ENCODE measurements around the gene CSF1R.

Gene CSF1R

DNA sequence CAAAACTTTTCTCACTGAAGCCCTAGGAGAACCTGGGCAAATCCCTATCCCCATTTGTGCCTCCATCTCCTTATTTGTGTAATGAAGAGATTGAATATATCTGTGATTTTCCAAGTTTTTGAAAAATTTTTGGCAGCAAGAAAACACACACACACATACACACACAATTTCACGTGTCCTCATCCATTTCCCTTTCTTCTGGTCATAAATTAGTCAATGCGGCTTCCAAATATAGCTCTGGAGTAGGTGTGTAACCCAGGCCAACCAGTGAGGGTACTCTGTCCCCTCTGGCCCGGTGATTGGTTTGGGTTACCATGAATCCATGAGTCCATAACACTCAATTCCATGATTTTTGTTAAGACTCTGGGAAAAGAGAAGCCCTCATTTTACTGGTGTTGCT, 12.7 kb downstream of the CSF1R start:
- Histone ChIP-seq H3K36me3 (ENCODE audit: insufficient read depth, low read length) (no peaks in the 10 kb centered on the region), H4K20me1 (ENCODE audit: insufficient read depth, low read length) (no peaks in the 10 kb centered on the region), H3K27ac (ENCODE audit: low read depth, low read length, poor library complexity, severe bottlenecking) (no peak overlapping the region), H2AFZ (ENCODE audit: low read length) (no peak overlapping the region), H3K4me2 (ENCODE audit: low read length) (no peak overlapping the region), H3F3A (ENCODE audit: insufficient read depth, low read length) (no peaks in the 10 kb centered on the region), H3K9me2 (ENCODE audit: low read depth, low read length) (no peaks in the 10 kb centered on the region), H3K27me3 (ENCODE audit: insufficient read depth, low read length) (peaks cover 8% of the 10 kb centered on the region), H3K9me3 (ENCODE audit: low read length) (no peaks in the 10 kb centered on the region), H3K4me3 (ENCODE audit: low read depth, low read length, poor library complexity, severe bottlenecking) (no peak overlapping the region), H3K79me2 (ENCODE audit: insufficient read depth, low read length) (no peaks in the 10 kb centered on the region), H3K4me1 (ENCODE audit: insufficient read depth, low read length, severe bottlenecking) (no peaks in the 10 kb centered on the region), H3K9ac (ENCODE audit: low read length) (no peak overlapping the region)
- no peak for TF ChIP-seq EZH2 (IDR thresholded peaks at IDR 0.05; ENCODE audit: borderline replicate concordance, low read length)
- TF ChIP-seq, protein P1, sequence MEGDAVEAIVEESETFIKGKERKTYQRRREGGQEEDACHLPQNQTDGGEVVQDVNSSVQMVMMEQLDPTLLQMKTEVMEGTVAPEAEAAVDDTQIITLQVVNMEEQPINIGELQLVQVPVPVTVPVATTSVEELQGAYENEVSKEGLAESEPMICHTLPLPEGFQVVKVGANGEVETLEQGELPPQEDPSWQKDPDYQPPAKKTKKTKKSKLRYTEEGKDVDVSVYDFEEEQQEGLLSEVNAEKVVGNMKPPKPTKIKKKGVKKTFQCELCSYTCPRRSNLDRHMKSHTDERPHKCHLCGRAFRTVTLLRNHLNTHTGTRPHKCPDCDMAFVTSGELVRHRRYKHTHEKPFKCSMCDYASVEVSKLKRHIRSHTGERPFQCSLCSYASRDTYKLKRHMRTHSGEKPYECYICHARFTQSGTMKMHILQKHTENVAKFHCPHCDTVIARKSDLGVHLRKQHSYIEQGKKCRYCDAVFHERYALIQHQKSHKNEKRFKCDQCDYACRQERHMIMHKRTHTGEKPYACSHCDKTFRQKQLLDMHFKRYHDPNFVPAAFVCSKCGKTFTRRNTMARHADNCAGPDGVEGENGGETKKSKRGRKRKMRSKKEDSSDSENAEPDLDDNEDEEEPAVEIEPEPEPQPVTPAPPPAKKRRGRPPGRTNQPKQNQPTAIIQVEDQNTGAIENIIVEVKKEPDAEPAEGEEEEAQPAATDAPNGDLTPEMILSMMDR (IDR thresholded peaks at IDR 0.05; ENCODE audit: low read length), result no peak

DNA sequence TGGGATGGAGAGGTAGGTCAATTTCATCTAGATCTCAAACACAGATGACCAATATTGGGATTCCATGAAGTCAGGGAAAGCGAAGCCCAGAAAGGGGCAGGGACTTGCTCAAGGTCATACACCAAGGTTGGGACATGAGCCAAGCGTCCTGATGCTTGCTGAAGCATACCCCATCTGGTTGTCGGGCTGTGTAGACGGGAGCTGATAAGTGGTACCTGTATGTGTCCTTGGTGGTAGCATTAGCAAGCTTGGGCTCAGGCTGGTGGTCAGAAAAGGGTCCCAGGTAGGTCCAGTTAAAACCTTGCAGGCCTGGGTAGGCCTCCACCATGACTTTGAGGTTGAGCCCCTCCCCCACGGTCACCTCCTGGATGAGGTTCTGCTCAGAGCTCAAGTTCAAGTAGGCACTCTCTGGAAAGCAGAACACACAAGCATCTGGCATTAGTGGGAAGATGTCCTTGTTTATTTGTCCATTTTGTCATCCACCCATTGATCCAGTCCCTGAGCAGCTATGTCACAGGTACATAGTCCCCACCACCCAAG, 13.2 kb downstream of the CSF1R start:
- no peaks in the 10 kb centered on the region for H3K9me3 ChIP-seq (ENCODE audit: low read length)
- no peak overlapping the region for H3K4me3 ChIP-seq (ENCODE audit: low read depth, low read length, poor library complexity, severe bottlenecking)
- no peaks in the 10 kb centered on the region for H3K9me2 ChIP-seq (ENCODE audit: low read depth, low read length)
- H3K4me2 ChIP-seq (ENCODE audit: low read length), result no peak overlapping the region
- no peaks in the 10 kb centered on the region for H3K36me3 ChIP-seq (ENCODE audit: insufficient read depth, low read length)
- H3K79me2 ChIP-seq (ENCODE audit: insufficient read depth, low read length), result no peaks in the 10 kb centered on the region
- no peaks in the 10 kb centered on the region for H3F3A ChIP-seq (ENCODE audit: insufficient read depth, low read length)
- H2AFZ ChIP-seq (ENCODE audit: low read length), result no peak overlapping the region
- no peaks in the 10 kb centered on the region for H4K20me1 ChIP-seq (ENCODE audit: insufficient read depth, low read length)
- TF ChIP-seq, protein P1 (IDR thresholded peaks at IDR 0.05; ENCODE audit: low read length), result no peak
- no peak for TF ChIP-seq EZH2 (IDR thresholded peaks at IDR 0.05; ENCODE audit: borderline replicate concordance, low read length)
- no peaks in the 10 kb centered on the region for H3K4me1 ChIP-seq (ENCODE audit: insufficient read depth, low read length, severe bottlenecking)
- H3K27ac ChIP-seq (ENCODE audit: low read depth, low read length, poor library complexity, severe bottlenecking), result no peak overlapping the region
- no peak overlapping the region for H3K9ac ChIP-seq (ENCODE audit: low read length)
- H3K27me3 ChIP-seq (ENCODE audit: insufficient read depth, low read length), result peaks cover 8% of the 10 kb centered on the region

DNA sequence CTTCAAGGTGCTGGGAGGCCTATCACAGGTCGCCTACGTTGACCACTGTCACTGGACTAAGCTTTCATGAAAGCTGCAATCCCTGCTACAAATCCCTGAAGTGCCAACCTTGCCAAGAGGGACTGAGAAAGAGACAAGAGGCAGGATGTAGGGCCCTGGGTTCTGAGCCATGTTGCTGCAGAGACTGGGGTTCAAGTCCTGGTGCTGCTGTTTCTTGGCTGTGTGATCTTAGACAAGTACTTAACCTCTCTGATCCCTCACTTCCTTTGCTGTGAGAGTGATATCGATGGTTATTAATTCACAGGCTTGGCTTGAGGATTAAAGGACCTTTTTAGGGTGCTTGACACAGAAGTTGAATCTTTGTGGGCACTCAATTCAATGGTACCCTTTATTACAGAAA, 15.5 kb downstream of the CSF1R start:
- no peak overlapping the region for H3K4me3 ChIP-seq (ENCODE audit: low read depth, low read length, poor library complexity, severe bottlenecking)
- no peak overlapping the region for H3K9ac ChIP-seq (ENCODE audit: low read length)
- peaks cover 10% of the 10 kb centered on the region; the same call in 1 of the 2 replicates for H3K27me3 ChIP-seq (ENCODE audit: insufficient read depth, low read length)
- no peaks in the 10 kb centered on the region for H3K4me1 ChIP-seq (ENCODE audit: insufficient read depth, low read length, severe bottlenecking)
- H2AFZ ChIP-seq (ENCODE audit: low read length), result no peak overlapping the region
- H3K4me2 ChIP-seq (ENCODE audit: low read length), result no peak overlapping the region
- no peaks in the 10 kb centered on the region for H3K79me2 ChIP-seq (ENCODE audit: insufficient read depth, low read length)
- TF ChIP-seq EZH2 (IDR thresholded peaks at IDR 0.05; ENCODE audit: borderline replicate concordance, low read length), result no peak
- TF ChIP-seq, protein P1 (IDR thresholded peaks at IDR 0.05; ENCODE audit: low read length), result no peak
- H3F3A ChIP-seq (ENCODE audit: insufficient read depth, low read length), result no peaks in the 10 kb centered on the region
- H3K36me3 ChIP-seq (ENCODE audit: insufficient read depth, low read length), result no peaks in the 10 kb centered on the region
- no peaks in the 10 kb centered on the region for H3K9me3 ChIP-seq (ENCODE audit: low read length)
- H4K20me1 ChIP-seq (ENCODE audit: insufficient read depth, low read length), result no peaks in the 10 kb centered on the region
- H3K27ac ChIP-seq (ENCODE audit: low read depth, low read length, poor library complexity, severe bottlenecking), result no peak overlapping the region
- no peaks in the 10 kb centered on the region for H3K9me2 ChIP-seq (ENCODE audit: low read depth, low read length)
